Coronary artery (tissue), 2 donors: ENCODE measurements around the gene TYMP.
"Not testable (repeated sequence)": the region's sequence is repeated elsewhere in the genome, so short reads cannot be mapped to it uniquely, and the experiment has no call there.

ENCODE experiments used
- DNase-seq: peaks from one replicate; pipeline ENCODE4 v3.0.0-alpha.2; 2017; ENCODE audit warnings: low spot score
- H3K27ac ChIP-seq, 2 donors: fragments of 200-600 bp; sonication (generic); one replicate each; pipeline ENCODE4 v1.5.1; 2016 to 2019
- H3K4me3 ChIP-seq: fragments of 200-600 bp; sonication (generic); 2 replicates; pipeline ENCODE4 v1.5.1; 2016; ENCODE audit warnings: mild to moderate bottlenecking, moderate library complexity
- TF ChIP-seq, protein P1 (sequence below): fragments of 200-600 bp; sonication (generic); IDR thresholded peaks from one replicate; pipeline ENCODE4 v1.5.1; 2019; ENCODE audit warnings: antibody characterized with exemption

The TYMP gene

DNA sequence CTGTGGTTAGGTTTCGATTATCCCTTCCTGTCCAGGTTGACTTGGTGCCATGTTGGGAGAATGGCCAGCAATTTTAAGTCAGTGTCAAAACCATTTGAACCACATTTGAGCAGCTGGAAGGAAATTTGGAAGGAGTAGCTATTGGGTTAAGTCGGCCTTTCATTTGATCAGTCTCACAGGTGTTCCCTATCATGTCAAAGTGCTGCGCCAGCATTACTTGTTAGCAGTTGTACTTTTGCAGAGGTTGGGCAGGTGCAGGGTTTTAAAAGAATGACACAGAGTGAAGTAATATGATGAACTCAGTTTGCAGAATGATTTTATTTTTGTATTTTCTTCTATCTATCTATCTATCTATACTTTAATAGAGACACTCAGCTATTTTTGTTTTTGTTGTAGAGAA lies 6.4 kb upstream of the TYMP start:
- no peak overlapping the region for H3K4me3 ChIP-seq
- no peak for DNase-seq
- no peak overlapping the region for H3K27ac ChIP-seq
- TF ChIP-seq, protein P1, sequence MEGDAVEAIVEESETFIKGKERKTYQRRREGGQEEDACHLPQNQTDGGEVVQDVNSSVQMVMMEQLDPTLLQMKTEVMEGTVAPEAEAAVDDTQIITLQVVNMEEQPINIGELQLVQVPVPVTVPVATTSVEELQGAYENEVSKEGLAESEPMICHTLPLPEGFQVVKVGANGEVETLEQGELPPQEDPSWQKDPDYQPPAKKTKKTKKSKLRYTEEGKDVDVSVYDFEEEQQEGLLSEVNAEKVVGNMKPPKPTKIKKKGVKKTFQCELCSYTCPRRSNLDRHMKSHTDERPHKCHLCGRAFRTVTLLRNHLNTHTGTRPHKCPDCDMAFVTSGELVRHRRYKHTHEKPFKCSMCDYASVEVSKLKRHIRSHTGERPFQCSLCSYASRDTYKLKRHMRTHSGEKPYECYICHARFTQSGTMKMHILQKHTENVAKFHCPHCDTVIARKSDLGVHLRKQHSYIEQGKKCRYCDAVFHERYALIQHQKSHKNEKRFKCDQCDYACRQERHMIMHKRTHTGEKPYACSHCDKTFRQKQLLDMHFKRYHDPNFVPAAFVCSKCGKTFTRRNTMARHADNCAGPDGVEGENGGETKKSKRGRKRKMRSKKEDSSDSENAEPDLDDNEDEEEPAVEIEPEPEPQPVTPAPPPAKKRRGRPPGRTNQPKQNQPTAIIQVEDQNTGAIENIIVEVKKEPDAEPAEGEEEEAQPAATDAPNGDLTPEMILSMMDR = no peak

DNA sequence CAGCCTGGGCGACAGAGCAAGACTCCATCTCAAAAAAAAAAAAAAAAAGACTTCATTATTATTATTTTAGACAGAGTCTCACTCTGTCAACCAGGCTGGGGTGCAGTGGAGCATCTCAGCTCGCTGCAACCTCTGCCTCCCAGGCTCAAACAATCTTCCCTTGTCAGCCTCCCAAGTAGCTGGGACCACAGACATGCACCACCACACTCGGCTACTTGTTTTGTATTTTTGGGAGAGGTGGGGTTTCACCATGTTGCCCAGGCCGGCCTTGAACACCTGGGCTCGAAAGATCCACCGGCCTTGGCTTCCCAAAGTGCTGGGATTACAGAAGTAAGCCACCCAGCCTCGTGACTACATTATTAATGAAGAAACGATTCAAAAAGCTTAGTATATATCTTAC lies 5.3 kb upstream of the TYMP start:
- no peak overlapping the region for H3K4me3 ChIP-seq
- H3K27ac ChIP-seq = no peak overlapping the region
- DNase-seq = no peak
- TF ChIP-seq, protein P1 = no peak

DNA sequence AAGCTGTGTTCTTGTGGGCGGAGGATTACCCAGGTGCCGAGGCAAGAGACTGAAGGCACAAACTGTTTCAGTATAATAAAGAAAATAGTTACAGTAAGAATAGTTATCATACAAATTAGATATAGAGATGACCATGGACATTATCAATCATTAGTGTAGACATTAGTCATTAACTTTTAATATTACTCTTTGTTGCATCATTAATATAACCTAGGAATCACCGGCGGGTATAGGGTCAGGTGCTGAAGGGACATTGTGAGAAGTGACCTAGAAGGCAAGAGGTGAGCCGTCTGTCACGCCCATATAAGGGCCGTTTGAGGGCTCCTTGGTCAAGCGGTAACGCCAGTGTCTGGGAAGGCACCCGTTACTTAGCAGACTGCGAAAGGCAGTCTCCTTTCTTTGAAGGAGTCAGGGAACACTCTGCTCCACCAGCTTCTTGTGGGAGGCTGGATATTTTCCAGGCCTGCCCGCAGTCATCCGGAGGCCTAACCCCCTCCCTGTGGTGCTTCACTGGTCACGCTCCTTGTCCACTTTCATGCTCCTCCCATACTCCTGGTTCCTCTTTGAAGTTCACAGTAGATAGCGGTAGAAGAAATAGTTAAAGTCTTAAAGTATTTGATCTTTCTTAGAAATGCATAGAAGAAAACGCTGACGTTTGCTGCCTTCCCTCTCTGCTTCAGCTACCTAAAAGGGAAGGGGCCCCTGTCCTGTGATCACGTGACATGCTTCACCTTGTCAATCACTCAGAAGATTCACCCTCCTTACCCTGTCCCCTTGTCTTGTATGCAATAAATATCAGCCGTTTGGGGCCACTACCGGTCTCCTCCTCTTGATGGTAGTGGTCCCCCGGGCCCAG lies 4.3 kb upstream of the TYMP start:
- peak overlapping the region in 1 of 2 donors; percentile 51 for H3K27ac ChIP-seq
- DNase-seq, H3K4me3 ChIP-seq: not testable (repeated sequence)

DNA sequence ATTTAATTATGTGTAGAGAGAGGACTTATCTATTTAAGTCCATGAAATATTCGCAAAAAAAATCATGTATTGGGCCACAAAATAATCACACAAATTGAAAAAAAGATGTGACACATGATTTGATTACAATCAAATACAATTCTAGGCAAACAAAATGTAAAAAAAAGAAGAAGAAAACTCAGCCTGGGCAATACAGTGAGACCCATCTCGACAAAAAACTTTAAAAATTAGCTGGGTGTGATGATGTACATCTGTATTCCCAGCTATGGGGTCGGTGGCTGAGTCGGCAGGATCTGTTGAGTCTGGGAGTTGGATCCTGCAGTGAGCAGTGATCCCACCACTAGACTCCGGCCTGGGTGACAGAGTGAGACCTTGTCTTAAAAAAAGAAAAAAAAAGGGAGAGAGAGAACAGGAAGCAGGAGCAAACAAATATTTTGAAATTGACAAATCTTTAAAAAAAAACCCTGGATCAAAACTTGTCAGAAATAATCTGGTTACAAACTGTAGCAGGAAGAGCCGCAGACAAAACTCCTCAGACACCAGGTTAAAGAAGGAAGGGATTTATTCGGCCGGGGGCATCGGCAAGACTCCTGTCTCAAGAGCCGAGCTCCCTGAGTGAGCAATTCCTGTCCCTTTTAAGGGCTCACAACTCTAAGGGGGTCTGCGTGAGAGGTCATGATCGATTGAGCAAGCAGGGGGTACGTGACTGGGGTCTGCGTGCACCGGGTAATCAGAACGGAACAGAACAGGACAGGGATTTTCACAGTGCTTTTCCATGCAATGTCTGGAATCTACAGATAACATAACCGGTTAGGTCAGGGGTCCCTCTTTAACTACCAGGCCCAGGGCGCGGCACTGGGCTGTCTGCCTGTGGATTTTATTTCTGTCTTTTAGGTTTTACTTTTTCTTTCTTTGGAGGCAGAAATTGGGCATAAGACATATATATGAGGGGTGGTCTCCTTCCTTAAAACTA lies 3.3 kb upstream of the TYMP start:
- no peak for DNase-seq
- peak overlapping the region; percentile 83 for H3K4me3 ChIP-seq
- TF ChIP-seq, protein P1 = no peak
- H3K27ac ChIP-seq = peak overlapping the region in 1 of 2 donors; percentile 98

DNA sequence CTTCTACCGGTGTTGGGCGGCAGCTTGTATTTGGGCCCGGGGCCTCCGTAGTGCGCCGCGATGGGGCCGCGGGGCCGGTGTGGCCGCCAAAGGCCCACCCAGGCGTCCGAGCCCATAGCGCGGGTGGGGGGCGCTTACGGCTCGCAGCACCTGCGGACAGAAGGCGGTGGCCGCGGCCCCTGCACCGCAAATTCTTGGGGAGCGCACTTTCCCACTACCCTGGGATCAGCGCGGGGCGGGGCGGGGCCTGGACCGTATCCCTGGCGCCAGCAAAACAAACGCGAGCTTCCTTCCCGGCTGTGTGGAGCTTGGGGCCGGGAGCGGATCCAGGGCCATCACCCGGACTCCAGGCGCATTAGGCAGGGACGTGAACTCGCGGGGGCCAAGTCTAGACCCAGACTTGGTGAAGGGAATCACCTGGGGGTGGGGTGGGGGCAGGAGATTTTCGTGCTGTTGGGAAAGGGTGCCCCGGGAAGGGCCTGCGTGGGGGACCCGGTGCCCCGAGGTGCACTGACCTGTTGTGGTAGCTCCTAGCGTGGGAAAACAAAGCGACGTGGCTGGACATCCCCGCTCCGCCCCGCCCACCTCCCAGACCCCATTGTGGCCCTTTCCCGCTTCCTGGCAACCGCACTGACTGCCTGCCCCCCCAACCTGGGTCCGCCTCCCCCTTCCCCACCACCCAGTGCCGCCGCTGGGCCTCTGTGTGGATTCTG lies 2.3 kb upstream of the TYMP start:
- peak; percentile 86 for DNase-seq
- peak overlapping the region; percentile 66 to 98 for H3K27ac ChIP-seq
- TF ChIP-seq, protein P1 = no peak
- H3K4me3 ChIP-seq = peak overlapping the region; percentile 83

DNA sequence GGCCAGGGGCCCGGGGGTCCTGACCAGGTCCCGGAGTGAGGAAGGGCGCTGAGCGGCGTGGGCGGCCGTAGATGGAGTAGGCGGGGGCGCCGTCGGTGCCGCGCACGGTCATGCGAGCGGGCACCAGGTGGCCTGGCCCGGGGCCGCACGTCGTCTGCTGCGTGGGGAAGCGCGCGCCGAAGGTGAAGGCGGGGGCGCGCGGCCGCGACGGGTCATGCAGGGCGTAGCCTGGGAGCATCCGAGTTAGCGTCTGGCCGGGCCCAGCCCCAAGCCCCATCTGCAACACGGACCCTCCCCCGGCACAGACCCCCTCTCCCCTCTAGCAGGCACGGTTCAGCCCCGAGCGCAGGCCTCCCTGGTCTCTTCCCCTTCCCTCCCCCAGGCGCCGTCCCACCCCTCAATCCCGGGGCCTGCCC lies 1.7 kb upstream of the TYMP start:
- TF ChIP-seq, protein P1 = no peak
- peak overlapping the region; percentile 83 for H3K4me3 ChIP-seq
- peak overlapping the region; percentile 66 to 98 for H3K27ac ChIP-seq
- peak; percentile 83 for DNase-seq
